Measurements from ENCODE around the gene SNX13. TPM values are rescaled to one million over a fixed set of nuclear protein-coding genes. Genes with fewer than 3 reads are reported as not detected.

Gene SNX13
- total RNA-seq, 1 donor, result 59.7 TPM

DNA sequence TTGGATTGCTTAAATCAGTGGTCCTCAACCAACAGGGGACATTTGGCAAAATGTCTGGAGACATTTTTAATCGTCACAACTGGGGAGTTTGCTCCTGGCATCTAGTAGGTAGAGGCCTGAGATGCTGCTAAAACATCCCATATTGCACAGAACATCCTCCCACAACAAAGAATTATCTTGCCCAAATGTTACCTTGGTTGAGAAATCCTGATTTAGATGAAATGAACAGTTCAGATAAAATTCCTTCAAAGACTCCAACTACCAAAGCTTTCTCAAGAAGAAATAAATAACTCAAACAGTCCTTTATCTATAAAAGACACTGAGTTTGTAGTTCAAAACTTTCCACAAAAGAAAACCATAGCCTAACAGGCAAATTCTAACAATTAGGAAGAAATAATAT is 160.9 kb downstream of the SNX13 start:
- TF ChIP-seq, protein P1, sequence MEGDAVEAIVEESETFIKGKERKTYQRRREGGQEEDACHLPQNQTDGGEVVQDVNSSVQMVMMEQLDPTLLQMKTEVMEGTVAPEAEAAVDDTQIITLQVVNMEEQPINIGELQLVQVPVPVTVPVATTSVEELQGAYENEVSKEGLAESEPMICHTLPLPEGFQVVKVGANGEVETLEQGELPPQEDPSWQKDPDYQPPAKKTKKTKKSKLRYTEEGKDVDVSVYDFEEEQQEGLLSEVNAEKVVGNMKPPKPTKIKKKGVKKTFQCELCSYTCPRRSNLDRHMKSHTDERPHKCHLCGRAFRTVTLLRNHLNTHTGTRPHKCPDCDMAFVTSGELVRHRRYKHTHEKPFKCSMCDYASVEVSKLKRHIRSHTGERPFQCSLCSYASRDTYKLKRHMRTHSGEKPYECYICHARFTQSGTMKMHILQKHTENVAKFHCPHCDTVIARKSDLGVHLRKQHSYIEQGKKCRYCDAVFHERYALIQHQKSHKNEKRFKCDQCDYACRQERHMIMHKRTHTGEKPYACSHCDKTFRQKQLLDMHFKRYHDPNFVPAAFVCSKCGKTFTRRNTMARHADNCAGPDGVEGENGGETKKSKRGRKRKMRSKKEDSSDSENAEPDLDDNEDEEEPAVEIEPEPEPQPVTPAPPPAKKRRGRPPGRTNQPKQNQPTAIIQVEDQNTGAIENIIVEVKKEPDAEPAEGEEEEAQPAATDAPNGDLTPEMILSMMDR (IDR thresholded peaks at IDR 0.05; ENCODE audit: extremely low read depth, low read depth, low read length), result no peak
- Histone ChIP-seq H3K36me3 (ENCODE audit: insufficient read depth, low read length) (no peaks in the 10 kb centered on the region), H3K27me3 (ENCODE audit: insufficient read depth, low read length) (no peaks in the 10 kb centered on the region), H4K20me1 (ENCODE audit: insufficient read depth, low read length) (no peaks in the 10 kb centered on the region), H3K27ac (ENCODE audit: low read depth, low read length) (no peak overlapping the region), H3K4me2 (ENCODE audit: insufficient read depth, low read length) (no peak overlapping the region), H2AFZ (ENCODE audit: low read length) (no peak overlapping the region), H3K9me3 (ENCODE audit: low read depth, low read length) (no peaks in the 10 kb centered on the region), H3K4me3 (ENCODE audit: insufficient read depth, low read length) (no peak overlapping the region), H3K79me2 (ENCODE audit: insufficient read depth, low read length) (no peaks in the 10 kb centered on the region), H3K4me1 (ENCODE audit: insufficient read depth, low read length) (peaks cover 15% of the 10 kb centered on the region)
- DNase-seq (ENCODE audit: insufficient read length, low spot score, missing footprints), result no peak

DNA sequence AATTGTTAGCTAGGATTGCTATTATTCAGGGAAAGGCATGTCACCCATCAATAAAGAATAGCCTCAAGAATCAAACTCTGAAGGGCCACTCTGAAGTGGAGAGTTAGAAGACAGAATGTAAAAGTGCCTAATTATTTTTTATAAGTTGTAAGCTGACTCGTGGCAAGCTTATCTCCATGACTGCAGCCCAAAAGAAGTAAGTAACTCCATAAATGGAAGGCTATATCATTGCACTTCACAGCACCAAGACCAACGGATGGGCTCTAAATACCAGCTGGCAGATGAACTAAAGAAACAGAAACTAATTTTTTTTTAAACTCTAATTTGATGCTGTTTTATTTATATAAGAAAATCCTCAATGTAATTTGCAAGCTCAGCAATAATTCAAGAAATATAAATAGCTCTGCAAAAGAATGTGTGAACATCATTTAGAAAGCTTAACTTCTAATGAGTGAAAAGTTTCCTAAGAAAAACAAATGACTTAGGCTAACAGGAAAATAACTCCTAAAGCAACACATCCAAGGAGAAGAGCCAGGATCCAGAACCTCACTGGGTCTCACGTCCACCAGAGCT is 165.5 kb downstream of the SNX13 start:
- peaks cover 24% of the 10 kb centered on the region for H3K4me1 ChIP-seq (ENCODE audit: insufficient read depth, low read length)
- H2AFZ ChIP-seq (ENCODE audit: low read length), result no peak overlapping the region
- H3K4me2 ChIP-seq (ENCODE audit: insufficient read depth, low read length), result peak overlapping the region; percentile 11
- H4K20me1 ChIP-seq (ENCODE audit: insufficient read depth, low read length), result no peaks in the 10 kb centered on the region
- no peaks in the 10 kb centered on the region for H3K9me3 ChIP-seq (ENCODE audit: low read depth, low read length)
- H3K27me3 ChIP-seq (ENCODE audit: insufficient read depth, low read length), result no peaks in the 10 kb centered on the region
- DNase-seq (ENCODE audit: insufficient read length, low spot score, missing footprints), result no peak
- TF ChIP-seq, protein P1 (IDR thresholded peaks at IDR 0.05; ENCODE audit: extremely low read depth, low read depth, low read length), result no peak
- no peak overlapping the region for H3K27ac ChIP-seq (ENCODE audit: low read depth, low read length)
- H3K79me2 ChIP-seq (ENCODE audit: insufficient read depth, low read length), result no peaks in the 10 kb centered on the region
- no peak overlapping the region for H3K4me3 ChIP-seq (ENCODE audit: insufficient read depth, low read length)
- H3K36me3 ChIP-seq (ENCODE audit: insufficient read depth, low read length), result no peaks in the 10 kb centered on the region

- H3K4me3 ChIP-seq (ENCODE audit: insufficient read depth, low read length), result no peak overlapping the region
- no peak overlapping the region for H3K27ac ChIP-seq (ENCODE audit: low read depth, low read length)
- H3K27me3 ChIP-seq (ENCODE audit: insufficient read depth, low read length), result no peaks in the 10 kb centered on the region
- H3K36me3 ChIP-seq (ENCODE audit: insufficient read depth, low read length), result no peaks in the 10 kb centered on the region
- H4K20me1 ChIP-seq (ENCODE audit: insufficient read depth, low read length), result no peaks in the 10 kb centered on the region
- peaks cover 24% of the 10 kb centered on the region for H3K4me1 ChIP-seq (ENCODE audit: insufficient read depth, low read length)
- H3K4me2 ChIP-seq (ENCODE audit: insufficient read depth, low read length), result peak overlapping the region; percentile 11
- no peak overlapping the region for H2AFZ ChIP-seq (ENCODE audit: low read length)
- TF ChIP-seq, protein P1 (IDR thresholded peaks at IDR 0.05; ENCODE audit: extremely low read depth, low read depth, low read length), result no peak
- H3K79me2 ChIP-seq (ENCODE audit: insufficient read depth, low read length), result no peaks in the 10 kb centered on the region
- DNase-seq (ENCODE audit: insufficient read length, low spot score, missing footprints), result peak; percentile 30
- no peaks in the 10 kb centered on the region for H3K9me3 ChIP-seq (ENCODE audit: low read depth, low read length)
These were observed 166.0 kb downstream of the SNX13 start for GRCh38 chr7:17774248-17774647.

GRCh38 chr7:17773289-17773626 is 167.0 kb downstream of the SNX13 start:
- TF ChIP-seq, protein P1 (IDR thresholded peaks at IDR 0.05; ENCODE audit: extremely low read depth, low read depth, low read length), result no peak
- peaks cover 24% of the 10 kb centered on the region for H3K4me1 ChIP-seq (ENCODE audit: insufficient read depth, low read length)

More at GRCh38 chr7:17773289-17773626, 167.0 kb downstream of the SNX13 start:
- Histone ChIP-seq H4K20me1 (ENCODE audit: insufficient read depth, low read length) (no peaks in the 10 kb centered on the region), H3K4me3 (ENCODE audit: insufficient read depth, low read length) (no peak overlapping the region), H3K9me3 (ENCODE audit: low read depth, low read length) (no peaks in the 10 kb centered on the region), H3K36me3 (ENCODE audit: insufficient read depth, low read length) (no peaks in the 10 kb centered on the region), H3K4me2 (ENCODE audit: insufficient read depth, low read length) (no peak overlapping the region), H3K79me2 (ENCODE audit: insufficient read depth, low read length) (no peaks in the 10 kb centered on the region), H2AFZ (ENCODE audit: low read length) (no peak overlapping the region), H3K27ac (ENCODE audit: low read depth, low read length) (peak overlapping the region; percentile 35), H3K27me3 (ENCODE audit: insufficient read depth, low read length) (no peaks in the 10 kb centered on the region)
- DNase-seq (ENCODE audit: insufficient read length, low spot score, missing footprints), result peak; percentile 17

All from osteoblast (primary cell).